Osteocyte (in vitro differentiated cells): ENCODE data around the gene CALCOCO1. TPM values are rescaled to one million over a fixed set of nuclear protein-coding genes. Genes with fewer than 3 reads are reported as not detected.

Experiments
- DNase-seq: peaks from one replicate; pipeline ENCODE4 v3.0.0; 2021; ENCODE audit warnings: mixed read lengths; ENCODE audit not compliant: unreplicated experiment; ENCODE audit errors: extremely low spot score
- H3K27ac Mint-ChIP-seq: one replicate; pipeline ENCODE4 v1.8.0; 2021; ENCODE audit warnings: mild to moderate bottlenecking, mixed read lengths; ENCODE audit not compliant: unreplicated experiment
- H3K27me3 Mint-ChIP-seq: one replicate; pipeline ENCODE4 v1.8.0; 2021; ENCODE audit warnings: mixed read lengths; ENCODE audit not compliant: unreplicated experiment
- H3K36me3 Mint-ChIP-seq: one replicate; pipeline ENCODE4 v1.8.0; 2021; ENCODE audit warnings: mixed read lengths; ENCODE audit not compliant: unreplicated experiment
- H3K4me1 Mint-ChIP-seq: one replicate; pipeline ENCODE4 v1.8.0; 2021; ENCODE audit warnings: mixed read lengths; ENCODE audit not compliant: unreplicated experiment
- H3K4me3 Mint-ChIP-seq: one replicate; pipeline ENCODE4 v1.8.0; 2021; ENCODE audit warnings: mild to moderate bottlenecking, moderate library complexity, mixed read lengths; ENCODE audit not compliant: unreplicated experiment
- H3K9me3 Mint-ChIP-seq: one replicate; pipeline ENCODE4 v1.8.0; 2021; ENCODE audit warnings: mixed read lengths; ENCODE audit not compliant: unreplicated experiment
- total RNA-seq: library from RNA; stranded (reverse); gene quantifications from 2 replicates; pipeline ENCODE4 v1.2.1, GENCODE V29; 2021
- TF ChIP-seq, protein P1 (sequence below): fragments of 200-600 bp; sonication (generic); IDR thresholded peaks from 2 replicates; pipeline ENCODE4 v1.5.0; 2021; ENCODE audit warnings: antibody characterized with exemption, mild to moderate bottlenecking, moderate library complexity

The CALCOCO1 gene
- total RNA-seq, 1 donor from 2014 or later: 198 TPM

DNA sequence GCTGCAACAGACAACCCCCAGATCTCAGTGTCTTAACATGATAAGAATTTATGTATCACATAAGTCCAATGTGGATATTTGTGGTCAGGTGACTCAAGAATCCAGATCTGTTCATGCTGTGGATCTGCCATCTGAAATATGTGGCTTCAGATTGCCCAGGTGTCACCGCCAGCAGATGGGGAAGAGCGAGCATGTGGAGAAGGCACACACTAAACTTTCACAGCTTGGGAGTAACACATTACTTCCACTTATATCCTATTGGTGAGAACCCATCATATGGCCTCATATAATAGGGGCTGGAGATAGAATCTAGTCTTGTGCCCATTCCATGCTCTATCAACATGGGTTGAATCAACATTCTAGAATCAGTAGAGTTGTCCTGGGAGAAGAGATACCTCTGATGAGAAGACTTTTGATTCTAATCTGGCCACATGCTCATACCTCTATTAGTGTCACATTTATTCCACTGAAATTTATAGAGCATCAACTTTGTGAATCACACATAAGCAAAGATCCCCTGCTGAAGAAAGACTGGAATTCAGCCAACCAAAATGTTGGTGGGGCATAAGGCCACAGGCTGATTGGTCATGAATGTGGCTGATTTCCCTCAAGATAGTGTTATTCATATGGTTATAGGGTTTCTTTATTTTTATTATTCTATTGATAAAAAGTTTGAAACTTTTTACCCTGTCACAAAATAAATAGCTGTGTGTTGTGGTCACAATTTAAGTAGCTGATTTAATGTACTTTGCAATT is 6.0 kb upstream of the CALCOCO1 start:
- Mint-ChIP-seq H3K4me1 (peaks cover 12% of the 10 kb centered on the region), H3K27ac (no peak overlapping the region), H3K36me3 (no peaks in the 10 kb centered on the region), H3K9me3 (no peaks in the 10 kb centered on the region), H3K27me3 (peaks cover 53% of the 10 kb centered on the region), H3K4me3 (no peak overlapping the region)
- no peak for DNase-seq
- TF ChIP-seq, protein P1, sequence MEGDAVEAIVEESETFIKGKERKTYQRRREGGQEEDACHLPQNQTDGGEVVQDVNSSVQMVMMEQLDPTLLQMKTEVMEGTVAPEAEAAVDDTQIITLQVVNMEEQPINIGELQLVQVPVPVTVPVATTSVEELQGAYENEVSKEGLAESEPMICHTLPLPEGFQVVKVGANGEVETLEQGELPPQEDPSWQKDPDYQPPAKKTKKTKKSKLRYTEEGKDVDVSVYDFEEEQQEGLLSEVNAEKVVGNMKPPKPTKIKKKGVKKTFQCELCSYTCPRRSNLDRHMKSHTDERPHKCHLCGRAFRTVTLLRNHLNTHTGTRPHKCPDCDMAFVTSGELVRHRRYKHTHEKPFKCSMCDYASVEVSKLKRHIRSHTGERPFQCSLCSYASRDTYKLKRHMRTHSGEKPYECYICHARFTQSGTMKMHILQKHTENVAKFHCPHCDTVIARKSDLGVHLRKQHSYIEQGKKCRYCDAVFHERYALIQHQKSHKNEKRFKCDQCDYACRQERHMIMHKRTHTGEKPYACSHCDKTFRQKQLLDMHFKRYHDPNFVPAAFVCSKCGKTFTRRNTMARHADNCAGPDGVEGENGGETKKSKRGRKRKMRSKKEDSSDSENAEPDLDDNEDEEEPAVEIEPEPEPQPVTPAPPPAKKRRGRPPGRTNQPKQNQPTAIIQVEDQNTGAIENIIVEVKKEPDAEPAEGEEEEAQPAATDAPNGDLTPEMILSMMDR: no peak

DNA sequence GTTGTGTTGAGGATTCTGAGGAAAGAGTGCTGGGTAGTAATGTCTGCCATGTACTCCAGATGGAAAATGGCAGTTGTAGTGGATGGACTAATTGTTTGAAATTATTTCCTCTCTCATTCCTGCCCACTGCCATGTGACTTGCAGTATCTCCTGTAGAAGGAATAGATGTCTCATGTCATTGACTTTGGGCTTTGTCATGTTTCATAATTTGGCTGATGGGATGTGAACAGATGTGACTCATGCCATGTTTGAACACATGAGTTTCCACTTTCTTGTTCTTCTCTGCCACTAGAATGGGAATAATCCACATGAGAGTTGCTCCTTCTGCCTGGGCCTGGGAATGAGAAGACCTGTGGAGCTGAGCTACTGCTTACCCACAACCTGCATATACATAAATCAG is 2.4 kb upstream of the CALCOCO1 start:
- H3K27me3 Mint-ChIP-seq: peaks cover 19% of the 10 kb centered on the region
- no peaks in the 10 kb centered on the region for H3K9me3 Mint-ChIP-seq
- H3K36me3 Mint-ChIP-seq: peaks cover 5% of the 10 kb centered on the region
- peaks cover 26% of the 10 kb centered on the region for H3K4me1 Mint-ChIP-seq
- no peak overlapping the region for H3K4me3 Mint-ChIP-seq
- DNase-seq: no peak
- no peak overlapping the region for H3K27ac Mint-ChIP-seq
- TF ChIP-seq, protein P1: no peak

DNA sequence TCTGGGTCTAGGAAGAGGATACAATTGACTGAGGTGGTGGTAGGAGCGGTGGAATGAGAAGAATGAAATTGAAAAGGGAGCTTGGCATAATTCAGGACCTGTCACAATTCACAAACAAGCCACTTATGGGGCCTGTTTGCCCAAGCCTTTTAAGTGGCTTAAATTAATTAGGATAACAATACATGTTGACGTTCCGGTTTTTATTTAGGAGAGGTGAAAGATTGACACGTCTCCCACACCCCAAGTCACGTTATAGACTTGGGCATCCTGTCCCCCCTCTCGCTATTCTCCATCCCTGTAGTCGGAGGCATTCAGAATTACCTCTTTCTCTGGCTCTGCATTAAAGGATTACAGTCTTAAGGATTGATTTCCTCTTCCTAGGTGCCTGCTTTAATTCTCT is 954 bp upstream of the CALCOCO1 start:
- H3K27me3 Mint-ChIP-seq: peaks cover 14% of the 10 kb centered on the region
- peak overlapping the region; percentile 93 for H3K27ac Mint-ChIP-seq
- TF ChIP-seq, protein P1: no peak
- H3K9me3 Mint-ChIP-seq: no peaks in the 10 kb centered on the region
- peaks cover 15% of the 10 kb centered on the region for H3K36me3 Mint-ChIP-seq
- peak overlapping the region; percentile 98 for H3K4me3 Mint-ChIP-seq
- peaks cover 22% of the 10 kb centered on the region for H3K4me1 Mint-ChIP-seq
- DNase-seq: no peak

DNA sequence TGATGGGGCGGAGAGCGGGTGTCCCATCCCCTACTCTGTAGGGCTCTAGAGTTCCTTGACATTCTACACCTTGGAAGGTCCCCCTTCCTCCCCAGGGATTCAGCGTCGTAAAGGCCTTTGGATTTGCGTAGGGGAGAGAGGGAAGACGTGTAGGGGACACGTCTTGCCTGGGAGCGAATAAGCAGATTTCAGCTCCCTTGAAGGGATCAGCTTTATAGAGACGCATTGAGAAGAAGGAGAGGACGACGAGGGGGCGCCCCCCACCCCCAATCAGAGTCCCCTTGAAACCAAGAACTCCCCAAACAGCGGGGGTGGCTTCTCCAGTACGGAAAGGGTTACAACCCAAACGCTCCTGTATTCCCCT is 324 bp downstream of the CALCOCO1 start:
- peak overlapping the region; percentile 98 for H3K4me3 Mint-ChIP-seq
- TF ChIP-seq, protein P1: no peak
- H3K36me3 Mint-ChIP-seq: peaks cover 27% of the 10 kb centered on the region
- H3K27me3 Mint-ChIP-seq: peaks cover 8% of the 10 kb centered on the region
- H3K4me1 Mint-ChIP-seq: peaks cover 18% of the 10 kb centered on the region
- no peaks in the 10 kb centered on the region for H3K9me3 Mint-ChIP-seq
- H3K27ac Mint-ChIP-seq: peak overlapping the region; percentile 93
- DNase-seq: no peak

DNA sequence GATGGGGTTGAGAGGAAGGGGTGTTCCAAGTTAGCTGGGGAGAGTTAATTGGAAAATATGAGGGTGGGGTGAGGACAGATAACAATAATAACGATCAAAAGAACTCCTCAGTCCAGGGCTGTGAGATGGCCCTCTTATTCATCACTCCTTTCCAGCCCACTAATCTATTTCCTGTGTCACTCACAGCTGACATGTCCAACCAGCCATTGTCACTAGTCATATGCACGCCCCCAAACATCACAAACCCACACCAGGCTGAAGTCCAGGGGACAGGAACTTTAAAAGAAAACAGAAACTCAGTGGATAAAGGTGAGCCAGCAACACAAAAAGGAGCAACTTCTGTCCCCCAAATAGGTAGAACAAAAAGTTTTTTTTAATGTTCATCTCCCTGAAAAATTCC is 911 bp downstream of the CALCOCO1 start:
- H3K36me3 Mint-ChIP-seq: peaks cover 31% of the 10 kb centered on the region
- no peak for DNase-seq
- peak overlapping the region; percentile 98 for H3K4me3 Mint-ChIP-seq
- TF ChIP-seq, protein P1: no peak
- peak overlapping the region; percentile 93 for H3K27ac Mint-ChIP-seq
- H3K4me1 Mint-ChIP-seq: peaks cover 18% of the 10 kb centered on the region
- no peaks in the 10 kb centered on the region for H3K9me3 Mint-ChIP-seq
- H3K27me3 Mint-ChIP-seq: peaks cover 6% of the 10 kb centered on the region
